CD8-positive, alpha-beta memory T cell (primary cell): ENCODE results near the gene TBC1D2B. TPM values are rescaled to one million over a fixed set of nuclear protein-coding genes. Genes with fewer than 3 reads are reported as not detected.
"Not testable (repeated sequence)": the region's sequence is repeated elsewhere in the genome, so short reads cannot be mapped to it uniquely, and the experiment has no call there.

Experiments used
- CTCF ChIA-PET: fragments of 350-600 bp; sonication (Branson Sonifier 250); formaldehyde crosslinking; loops from one replicate; lab custom pipeline; 2021; ENCODE audit warnings: antibody characterized with exemption; lab: Charles Lee
- POLR2A ChIA-PET: fragments of 350-600 bp; sonication (Branson Sonifier 250); formaldehyde crosslinking; loops from one replicate; lab custom pipeline; 2021; ENCODE audit warnings: antibody characterized with exemption; lab: Charles Lee
- DNase-seq, 5 donors: peaks; one replicate each; pipeline versions ENCODE4 v3.0.0 to v3.0.0-alpha.2; 2020 to 2022; ENCODE audit warnings: mixed read lengths in 1 of 5
- H3K27ac ChIP-seq: one replicate; pipeline ENCODE4 v1.7.0; 2013; ENCODE audit warnings: low read depth, mild to moderate bottlenecking, low read length, moderate library complexity
- H3K27me3 ChIP-seq: 2 replicates; pipeline ENCODE4 v1.7.0; 2013; ENCODE audit warnings: low read length, mild to moderate bottlenecking; ENCODE audit not compliant: insufficient read depth, poor library complexity, severe bottlenecking
- H3K36me3 ChIP-seq: 2 replicates; pipeline ENCODE4 v1.7.0; 2013; ENCODE audit warnings: mild to moderate bottlenecking, low read length, moderate library complexity; ENCODE audit not compliant: insufficient read depth
- H3K4me1 ChIP-seq: 2 replicates; pipeline ENCODE4 v1.7.0; 2013; ENCODE audit warnings: mild to moderate bottlenecking, low read length, moderate library complexity; ENCODE audit not compliant: insufficient read depth
- H3K4me3 ChIP-seq: 2 replicates; pipeline ENCODE4 v1.7.0; 2013; ENCODE audit warnings: mild to moderate bottlenecking, low read length
- H3K9me3 ChIP-seq: 2 replicates; pipeline ENCODE4 v1.7.0; 2013; ENCODE audit warnings: mild to moderate bottlenecking, low read length
- H3K27ac Mint-ChIP-seq, 8 donors: one replicate each; pipeline ENCODE4 v1.8.0; 2020 to 2021; ENCODE audit warnings: mixed read lengths in 8 of 8, mild to moderate bottlenecking in 6 of 8, inconsistent platforms in 3 of 8, moderate library complexity in 3 of 8
- H3K27me3 Mint-ChIP-seq, 2 donors: one replicate each; pipeline ENCODE4 v1.8.0; 2020 to 2021; ENCODE audit warnings: mixed read lengths in 2 of 2, mild to moderate bottlenecking in 1 of 2, moderate library complexity in 1 of 2
- H3K36me3 Mint-ChIP-seq, 3 donors: one replicate each; pipeline ENCODE4 v1.8.0; 2020 to 2021; ENCODE audit warnings: mixed read lengths in 3 of 3, inconsistent platforms in 1 of 3, mild to moderate bottlenecking in 1 of 3
- H3K4me1 Mint-ChIP-seq, 3 donors: one replicate each; pipeline ENCODE4 v1.8.0; 2020 to 2021; ENCODE audit warnings: mixed read lengths in 3 of 3, inconsistent platforms in 1 of 3, mild to moderate bottlenecking in 1 of 3
- H3K4me3 Mint-ChIP-seq, 7 donors: one replicate each; pipeline ENCODE4 v1.8.0; 2020 to 2021; ENCODE audit warnings: mixed read lengths in 7 of 7, mild to moderate bottlenecking in 6 of 7, moderate library complexity in 4 of 7, inconsistent platforms in 2 of 7
- H3K9me3 Mint-ChIP-seq, 5 donors: one replicate each; pipeline ENCODE4 v1.8.0; 2020 to 2022; ENCODE audit warnings: mixed read lengths in 5 of 5, mild to moderate bottlenecking in 3 of 5, moderate library complexity in 2 of 5, inconsistent platforms in 1 of 5
- polyA plus RNA-seq: library from polyadenylated mRNA; unstranded; fragments of 300-500 nt; fragmentation: Illumina TruSeq; gene quantifications from one replicate; pipeline ENCODE4 v1.2.3, GENCODE V29; 2021
- total RNA-seq, 2 experiments: library from RNA; stranded (reverse); gene quantifications; one replicate each; pipeline ENCODE4 v1.2.3, GENCODE V29; 2021

Gene TBC1D2B
- total and polyA plus RNA-seq, 3 experiments from 2014 or later = 26.4 to 41.1 (median 40.1) TPM

DNA sequence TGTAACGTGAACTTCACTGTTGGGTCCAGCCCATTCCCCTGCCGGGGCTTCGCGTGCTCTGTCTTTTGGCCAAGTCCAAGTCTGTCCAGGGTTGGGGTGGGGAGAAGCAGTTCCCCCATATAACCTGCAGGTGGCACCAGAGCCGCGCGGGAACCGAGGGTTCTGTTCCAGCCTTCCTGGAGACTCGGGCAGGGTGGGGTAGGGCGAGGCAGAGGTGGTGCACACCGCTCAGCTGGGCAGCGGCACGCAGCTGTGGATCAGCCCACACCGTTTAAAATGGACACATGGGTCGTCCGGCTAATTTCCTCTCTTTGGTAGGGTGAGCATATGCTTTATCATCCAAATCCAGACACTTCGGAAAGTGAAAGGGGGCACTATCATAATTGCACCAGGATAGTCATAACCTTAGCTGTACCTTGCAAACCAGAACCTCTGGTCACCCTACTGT lies 118.1 kb downstream of the TBC1D2B start:
- Mint-ChIP-seq H3K36me3 (no peaks in the 10 kb centered on the region), H3K27me3 (peaks cover 2 to 6% of the 10 kb centered on the region in 2 donors), H3K27ac (no peak overlapping the region), H3K4me3 (peak overlapping the region in 1 of 7 donors; percentile 27), H3K9me3 (no peaks in the 10 kb centered on the region), H3K4me1 (peaks cover 5 to 12% (median 7%) of the 10 kb centered on the region in 3 donors)
- H3K27me3 ChIP-seq = no peaks in the 10 kb centered on the region
- no peaks in the 10 kb centered on the region for H3K36me3 ChIP-seq
- ChIA-PET POLR2A (interaction anchor here (1.5 kb wide), 1 partner anchor 149 kb away, joined by 5 read pairs; no protein-coding TSS in a partner anchor), CTCF (interaction anchor here (0.7 to 7.3 kb wide), 21 partner anchors 9 to 306 kb away, joined by 3 to 120 read pairs (median 3); no protein-coding TSS in a partner anchor)
- H3K27ac ChIP-seq = no peak overlapping the region
- peak; percentile 55 to 81 (median 63) for DNase-seq
- H3K4me3 ChIP-seq = no peak overlapping the region
- H3K4me1 ChIP-seq = no peaks in the 10 kb centered on the region
- no peaks in the 10 kb centered on the region for H3K9me3 ChIP-seq

DNA sequence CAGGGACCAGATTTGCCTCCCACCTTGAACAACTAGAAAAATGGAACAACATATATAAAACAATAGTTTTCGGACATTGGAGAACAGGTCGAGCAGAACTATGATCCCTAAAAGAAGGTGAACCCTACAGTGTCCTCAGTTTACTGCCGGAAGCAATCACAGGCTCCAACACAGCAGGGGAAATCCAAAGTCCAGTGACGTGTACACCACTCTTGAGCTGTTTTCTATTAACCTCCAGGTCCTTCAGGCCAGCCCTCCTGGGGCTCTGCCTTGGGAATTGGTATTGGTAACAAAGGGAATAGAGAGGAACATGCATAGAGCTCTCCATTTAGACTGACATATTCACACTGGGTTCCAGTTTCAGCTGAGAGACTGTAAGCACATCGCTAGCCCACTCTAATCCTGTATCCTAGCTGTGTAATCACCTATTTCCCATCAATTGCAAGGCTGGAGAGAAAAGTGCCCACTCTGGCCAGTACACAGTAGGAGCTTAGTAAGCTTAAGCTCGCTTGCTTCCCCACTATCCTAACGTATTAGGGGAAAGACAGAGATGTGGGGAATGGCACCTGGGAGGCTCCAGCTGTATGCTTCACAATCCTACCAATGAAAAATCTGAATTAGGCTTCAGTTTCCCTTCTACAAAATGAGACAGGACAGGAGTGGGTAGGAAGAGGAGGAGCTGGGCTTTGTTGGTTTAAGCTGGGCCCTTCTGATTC lies 118.6 kb downstream of the TBC1D2B start:
- H3K27me3 Mint-ChIP-seq, H3K27ac Mint-ChIP-seq, H3K4me1 ChIP-seq, H3K4me3 Mint-ChIP-seq, H3K9me3 ChIP-seq, H3K27me3 ChIP-seq, H3K4me3 ChIP-seq, H3K27ac ChIP-seq, DNase-seq, H3K36me3 ChIP-seq, H3K9me3 Mint-ChIP-seq, H3K36me3 Mint-ChIP-seq: not testable (repeated sequence)
- ChIA-PET POLR2A (interaction anchor here (1.5 kb wide), 1 partner anchor 150 kb away, joined by 5 read pairs; no protein-coding TSS in a partner anchor), CTCF (interaction anchor here (0.8 to 7.3 kb wide), 17 partner anchors 9 to 307 kb away, joined by 3 to 120 read pairs (median 4); no protein-coding TSS in a partner anchor)
- H3K4me1 Mint-ChIP-seq = peaks cover 11 to 18% (median 13%) of the 10 kb centered on the region in 3 donors

GRCh38 chr15:77958021-77958420 lies 119.5 kb downstream of the TBC1D2B start:
- H3K9me3 Mint-ChIP-seq, H3K4me1 ChIP-seq, H3K4me3 Mint-ChIP-seq, H3K36me3 Mint-ChIP-seq, H3K27ac ChIP-seq, DNase-seq, H3K27me3 ChIP-seq, H3K36me3 ChIP-seq, POLR2A ChIA-PET, H3K9me3 ChIP-seq, H3K27me3 Mint-ChIP-seq, H3K27ac Mint-ChIP-seq, H3K4me3 ChIP-seq: not testable (repeated sequence)
- CTCF ChIA-PET = interaction anchor here (1.4 to 7.3 kb wide), 2 partner anchors 151 to 159 kb away, joined by 4 to 120 read pairs; no protein-coding TSS in a partner anchor
- peaks cover 16 to 24% (median 16%) of the 10 kb centered on the region in 3 donors for H3K4me1 Mint-ChIP-seq

GRCh38 chr15:77953926-77954325 lies 123.6 kb downstream of the TBC1D2B start:
- H3K4me3 ChIP-seq, H3K27me3 ChIP-seq, H3K27me3 Mint-ChIP-seq, H3K9me3 Mint-ChIP-seq, H3K36me3 Mint-ChIP-seq, POLR2A ChIA-PET, H3K27ac ChIP-seq, H3K4me3 Mint-ChIP-seq, H3K9me3 ChIP-seq, H3K4me1 ChIP-seq, H3K36me3 ChIP-seq: not testable (repeated sequence)
- peak in 2 of 5 donors; percentile 36 to 56 for DNase-seq
- CTCF ChIA-PET = interaction anchor here (7.3 kb wide), 1 partner anchor 155 kb away, joined by 120 read pairs; no protein-coding TSS in a partner anchor
- Mint-ChIP-seq H3K4me1 (peaks cover 9 to 14% (median 13%) of the 10 kb centered on the region in 3 donors), H3K27ac (peak overlapping the region in 1 of 8 donors; percentile 26)

GRCh38 chr15:77952928-77953446 lies 124.5 kb downstream of the TBC1D2B start:
- DNase-seq, H3K36me3 Mint-ChIP-seq, H3K27me3 ChIP-seq, CTCF ChIA-PET, POLR2A ChIA-PET, H3K4me3 ChIP-seq, H3K9me3 Mint-ChIP-seq, H3K4me3 Mint-ChIP-seq, H3K9me3 ChIP-seq, H3K27ac Mint-ChIP-seq, H3K4me1 ChIP-seq, H3K27me3 Mint-ChIP-seq, H3K36me3 ChIP-seq, H3K27ac ChIP-seq: not testable (repeated sequence)
- H3K4me1 Mint-ChIP-seq = peaks cover 9 to 14% (median 13%) of the 10 kb centered on the region in 3 donors

DNA sequence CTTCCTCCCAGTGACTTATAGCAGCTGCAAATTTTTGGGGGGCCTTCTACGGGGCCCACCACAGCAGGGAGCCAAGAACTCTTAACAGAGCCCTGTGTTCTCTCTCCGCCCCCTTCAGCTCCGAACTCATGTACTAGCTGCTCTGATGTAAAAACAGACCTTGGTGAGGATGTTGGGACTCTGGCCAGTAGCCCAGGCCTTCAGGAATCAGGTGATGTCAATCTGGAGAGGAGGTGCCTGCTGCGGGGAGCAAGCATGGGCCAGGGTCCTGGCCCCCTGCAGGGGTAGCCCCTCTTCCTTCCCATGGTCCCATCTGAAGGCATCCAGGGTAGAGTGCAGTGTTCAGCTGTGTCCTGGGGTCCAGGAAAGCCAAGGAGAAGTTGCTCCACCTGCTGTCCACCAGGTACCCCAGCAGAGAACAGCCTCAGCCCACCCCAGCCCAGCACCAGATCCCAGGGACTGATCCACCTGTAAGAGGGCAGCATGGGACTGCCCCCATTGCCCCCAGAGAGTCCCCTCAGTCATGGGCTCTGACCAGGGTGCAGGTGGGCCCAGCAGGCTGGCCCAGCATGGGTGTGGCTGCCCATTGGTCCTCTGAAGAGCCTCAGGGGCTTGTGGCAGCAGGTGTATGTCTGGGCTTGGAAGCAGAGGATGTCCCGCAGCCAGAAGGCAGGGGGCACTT lies 126.3 kb downstream of the TBC1D2B start:
- CTCF ChIA-PET, H3K36me3 Mint-ChIP-seq, H3K27me3 ChIP-seq, H3K4me1 ChIP-seq, H3K27ac ChIP-seq, H3K9me3 Mint-ChIP-seq, H3K27me3 Mint-ChIP-seq, H3K9me3 ChIP-seq, H3K36me3 ChIP-seq, H3K27ac Mint-ChIP-seq, POLR2A ChIA-PET, H3K4me3 ChIP-seq, DNase-seq, H3K4me3 Mint-ChIP-seq: not testable (repeated sequence)
- H3K4me1 Mint-ChIP-seq = peaks cover 9 to 14% (median 13%) of the 10 kb centered on the region in 3 donors

GRCh38 chr15:77950470-77950869 lies 127.0 kb downstream of the TBC1D2B start:
- POLR2A ChIA-PET, CTCF ChIA-PET, H3K9me3 ChIP-seq, H3K27me3 Mint-ChIP-seq, DNase-seq, H3K4me3 ChIP-seq, H3K27ac Mint-ChIP-seq, H3K36me3 ChIP-seq, H3K36me3 Mint-ChIP-seq, H3K4me1 ChIP-seq, H3K9me3 Mint-ChIP-seq, H3K27ac ChIP-seq, H3K27me3 ChIP-seq, H3K4me3 Mint-ChIP-seq: not testable (repeated sequence)
- H3K4me1 Mint-ChIP-seq = peaks cover 9 to 14% (median 13%) of the 10 kb centered on the region in 3 donors

GRCh38 chr15:77945566-77945965 lies 131.9 kb downstream of the TBC1D2B start:
- H3K9me3 ChIP-seq = no peaks in the 10 kb centered on the region
- no peaks in the 10 kb centered on the region for H3K27me3 ChIP-seq
- H3K4me3 Mint-ChIP-seq = peak overlapping the region in 1 of 7 donors; percentile 77
- no peak overlapping the region for H3K27ac ChIP-seq
- no peak overlapping the region for H3K4me3 ChIP-seq
- POLR2A ChIA-PET = no interaction called here
- CTCF ChIA-PET = interaction anchor here (0.9 kb wide), 1 partner anchor 167 kb away, joined by 3 read pairs; no protein-coding TSS in a partner anchor
- no peaks in the 10 kb centered on the region for H3K36me3 ChIP-seq
- peaks cover 8 to 12% of the 10 kb centered on the region in 2 donors for H3K27me3 Mint-ChIP-seq
- H3K9me3 Mint-ChIP-seq = no peaks in the 10 kb centered on the region
- no peaks in the 10 kb centered on the region for H3K36me3 Mint-ChIP-seq
- H3K4me1 Mint-ChIP-seq = peaks cover 0 to 15% (median 0%) of the 10 kb centered on the region in 3 donors
- H3K4me1 ChIP-seq = no peaks in the 10 kb centered on the region
- no peak for DNase-seq
- H3K27ac Mint-ChIP-seq = no peak overlapping the region
